Lower lobe of right lung (tissue), 2 donors: ENCODE data around the gene ABCC3. TPM values are rescaled to one million over a fixed set of nuclear protein-coding genes. Genes with fewer than 3 reads are reported as not detected.

Experiments used
- ATAC-seq, 2 donors: fragments of 200-7000 bp; cut with Tn5 transposase; one replicate each; pipeline ENCODE4 v1.9.1; 2020 to 2022; ENCODE audit warnings: mild to moderate bottlenecking in 2 of 2, moderate library complexity in 2 of 2
- DNase-seq: peaks from one replicate; pipeline ENCODE4 v3.0.0-alpha.2; 2020
- H3K27ac ChIP-seq: fragments of 200-600 bp; one replicate; pipeline ENCODE4 v1.8.0; 2022
- H3K27me3 ChIP-seq: fragments of 200-600 bp; one replicate; pipeline ENCODE4 v1.8.0; 2022; ENCODE audit warnings: low read depth
- H3K36me3 ChIP-seq: fragments of 200-600 bp; one replicate; pipeline ENCODE4 v1.8.0; 2022; ENCODE audit warnings: mild to moderate bottlenecking
- H3K4me1 ChIP-seq: fragments of 200-600 bp; one replicate; pipeline ENCODE4 v1.8.0; 2022
- H3K4me3 ChIP-seq: fragments of 200-600 bp; one replicate; pipeline ENCODE4 v1.8.0; 2022; ENCODE audit warnings: mild to moderate bottlenecking
- H3K9me3 ChIP-seq: fragments of 200-600 bp; one replicate; pipeline ENCODE4 v1.8.0; 2022
- intact Hi-C: fragments of 100-400 bp; cut with DNase I; formaldehyde crosslinking; loops from one replicate; pipeline ENCODE4 v1.11.0; 2022
- total RNA-seq: library from RNA; stranded (reverse); fragmentation: NEBNext Ultra II Directional; extraction: Animal tissue kit (Norgen Biotek cat#: 25700); gene quantifications from one replicate; pipeline ENCODE4 v1.2.1, GENCODE V29; 2021
- TF ChIP-seq, protein P1 (sequence below): fragments of 200-600 bp; IDR thresholded peaks from one replicate; pipeline ENCODE4 v1.8.0; 2022; ENCODE audit warnings: antibody characterized with exemption, mild to moderate bottlenecking
- donor health status: DM: no; HTN: yes; CAD: no; lungs with severe emphysema.

Gene ABCC3
- total RNA-seq, 1 donor from 2014 or later, result 41.7 TPM

DNA sequence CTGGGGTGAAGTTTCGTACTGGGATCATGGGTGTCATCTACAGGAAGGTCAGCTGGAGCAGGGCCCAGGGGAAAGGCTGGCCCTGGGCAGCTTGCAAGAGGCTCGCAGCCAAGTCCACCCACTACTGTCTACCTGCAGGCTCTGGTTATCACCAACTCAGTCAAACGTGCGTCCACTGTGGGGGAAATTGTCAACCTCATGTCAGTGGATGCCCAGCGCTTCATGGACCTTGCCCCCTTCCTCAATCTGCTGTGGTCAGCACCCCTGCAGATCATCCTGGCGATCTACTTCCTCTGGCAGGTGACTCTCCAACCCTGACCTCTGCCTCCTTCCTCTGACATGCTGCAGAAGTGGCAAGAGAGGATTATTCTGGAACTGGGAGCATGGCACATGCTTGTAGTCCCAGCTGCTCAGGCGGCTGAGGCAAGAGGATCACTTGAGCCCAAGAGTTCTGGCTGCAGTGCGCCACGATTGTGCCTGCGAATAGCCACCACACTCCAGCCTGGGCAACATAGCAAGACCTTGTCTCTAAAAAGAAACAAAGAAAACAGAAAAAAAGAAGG lies 29.2 kb downstream of the ABCC3 start:
- no peak overlapping the region for H3K4me3 ChIP-seq
- no peaks in the 10 kb centered on the region for H3K9me3 ChIP-seq
- no peaks in the 10 kb centered on the region for H3K27me3 ChIP-seq
- no peak overlapping the region for H3K27ac ChIP-seq
- ATAC-seq, result no peak
- no peaks in the 10 kb centered on the region for H3K36me3 ChIP-seq
- intact Hi-C loops, result no loop called here
- H3K4me1 ChIP-seq, result peaks cover 29% of the 10 kb centered on the region
- TF ChIP-seq, protein P1, sequence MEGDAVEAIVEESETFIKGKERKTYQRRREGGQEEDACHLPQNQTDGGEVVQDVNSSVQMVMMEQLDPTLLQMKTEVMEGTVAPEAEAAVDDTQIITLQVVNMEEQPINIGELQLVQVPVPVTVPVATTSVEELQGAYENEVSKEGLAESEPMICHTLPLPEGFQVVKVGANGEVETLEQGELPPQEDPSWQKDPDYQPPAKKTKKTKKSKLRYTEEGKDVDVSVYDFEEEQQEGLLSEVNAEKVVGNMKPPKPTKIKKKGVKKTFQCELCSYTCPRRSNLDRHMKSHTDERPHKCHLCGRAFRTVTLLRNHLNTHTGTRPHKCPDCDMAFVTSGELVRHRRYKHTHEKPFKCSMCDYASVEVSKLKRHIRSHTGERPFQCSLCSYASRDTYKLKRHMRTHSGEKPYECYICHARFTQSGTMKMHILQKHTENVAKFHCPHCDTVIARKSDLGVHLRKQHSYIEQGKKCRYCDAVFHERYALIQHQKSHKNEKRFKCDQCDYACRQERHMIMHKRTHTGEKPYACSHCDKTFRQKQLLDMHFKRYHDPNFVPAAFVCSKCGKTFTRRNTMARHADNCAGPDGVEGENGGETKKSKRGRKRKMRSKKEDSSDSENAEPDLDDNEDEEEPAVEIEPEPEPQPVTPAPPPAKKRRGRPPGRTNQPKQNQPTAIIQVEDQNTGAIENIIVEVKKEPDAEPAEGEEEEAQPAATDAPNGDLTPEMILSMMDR, result no peak
- DNase-seq, result no peak

DNA sequence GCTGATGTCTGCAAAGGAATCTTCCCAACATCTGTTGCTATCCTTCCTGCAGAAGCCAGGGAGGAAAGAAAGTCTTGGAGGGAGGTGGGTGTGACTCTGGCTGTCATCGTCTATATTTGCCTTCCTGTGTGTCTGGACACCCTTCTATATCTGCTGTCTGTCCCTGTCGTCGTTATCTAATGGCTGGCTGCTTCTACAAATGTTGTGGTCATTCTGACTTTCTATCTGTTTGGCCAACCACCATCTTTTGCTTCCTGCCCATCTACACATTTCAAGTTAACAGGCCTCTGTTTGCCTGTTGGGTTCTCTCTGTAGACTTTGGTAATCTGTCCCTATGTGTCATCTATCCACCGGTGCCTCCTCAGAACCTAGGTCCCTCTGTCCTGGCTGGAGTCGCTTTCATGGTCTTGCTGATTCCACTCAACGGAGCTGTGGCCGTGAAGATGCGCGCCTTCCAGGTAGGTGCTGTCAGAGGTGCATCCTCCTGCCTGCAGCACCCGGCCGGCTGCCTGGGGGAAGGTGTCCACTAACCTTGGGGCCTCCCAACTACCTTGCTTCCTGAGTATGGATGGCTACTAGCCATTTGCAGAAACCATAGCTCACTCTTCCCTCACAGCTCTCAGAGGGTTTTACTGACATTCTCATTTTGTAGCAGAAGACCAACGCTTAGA lies 30.2 kb downstream of the ABCC3 start:
- Histone ChIP-seq H3K4me1 (peaks cover 25% of the 10 kb centered on the region), H3K9me3 (no peaks in the 10 kb centered on the region), H3K36me3 (no peaks in the 10 kb centered on the region), H3K27me3 (no peaks in the 10 kb centered on the region), H3K4me3 (no peak overlapping the region), H3K27ac (no peak overlapping the region)
- TF ChIP-seq, protein P1, result no peak
- intact Hi-C loops, result no loop called here
- no peak for DNase-seq
- no peak for ATAC-seq

DNA sequence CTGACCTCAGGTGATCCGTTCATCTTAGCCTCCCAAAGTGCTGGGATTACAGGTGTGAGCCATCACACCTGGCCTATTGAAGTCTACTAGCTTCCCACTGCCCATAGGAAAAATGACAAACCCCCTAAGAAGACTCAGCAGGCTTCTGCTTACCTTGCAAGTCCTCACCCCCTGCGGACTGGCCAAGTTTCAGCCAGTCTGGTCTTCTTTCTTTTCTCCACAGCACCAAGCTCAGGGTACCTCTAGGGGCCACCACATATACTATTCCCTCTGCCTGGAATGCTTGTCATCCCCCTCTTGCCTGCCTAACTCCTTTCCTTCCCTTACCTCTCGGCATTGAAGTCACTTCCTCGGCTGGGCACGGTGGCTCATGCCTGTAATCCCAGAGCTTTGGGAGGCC lies 31.2 kb downstream of the ABCC3 start:
- Histone ChIP-seq H3K9me3 (no peaks in the 10 kb centered on the region), H3K27me3 (no peaks in the 10 kb centered on the region), H3K4me1 (peaks cover 19% of the 10 kb centered on the region), H3K27ac (no peak overlapping the region), H3K36me3 (no peaks in the 10 kb centered on the region), H3K4me3 (no peak overlapping the region)
- no peak for ATAC-seq
- TF ChIP-seq, protein P1, result no peak
- intact Hi-C loops, result no loop called here
- no peak for DNase-seq

DNA sequence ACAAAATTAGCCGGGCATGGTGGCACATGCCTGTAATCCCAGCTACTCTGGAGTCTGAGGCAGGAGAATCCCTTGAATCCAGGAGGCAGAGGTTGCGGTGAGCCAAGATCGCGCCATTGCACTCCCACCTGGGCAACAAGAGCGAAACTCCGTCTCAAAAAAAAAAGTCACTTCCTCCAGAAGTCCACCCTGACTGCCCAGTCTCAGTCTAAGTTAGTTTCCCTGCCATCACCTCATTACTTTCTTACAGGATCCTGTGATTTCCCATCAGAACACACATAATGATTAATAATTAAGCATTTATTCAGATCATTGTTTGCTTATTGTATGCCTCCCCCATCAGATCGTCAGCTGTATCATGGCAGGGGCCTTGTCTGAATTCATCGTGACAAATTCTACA lies 31.6 kb downstream of the ABCC3 start:
- no peak for DNase-seq
- no peaks in the 10 kb centered on the region for H3K27me3 ChIP-seq
- TF ChIP-seq, protein P1, result no peak
- no peak overlapping the region for H3K4me3 ChIP-seq
- H3K36me3 ChIP-seq, result no peaks in the 10 kb centered on the region
- peaks cover 19% of the 10 kb centered on the region for H3K4me1 ChIP-seq
- H3K9me3 ChIP-seq, result no peaks in the 10 kb centered on the region
- intact Hi-C loops, result no loop called here
- no peak for ATAC-seq
- no peak overlapping the region for H3K27ac ChIP-seq

DNA sequence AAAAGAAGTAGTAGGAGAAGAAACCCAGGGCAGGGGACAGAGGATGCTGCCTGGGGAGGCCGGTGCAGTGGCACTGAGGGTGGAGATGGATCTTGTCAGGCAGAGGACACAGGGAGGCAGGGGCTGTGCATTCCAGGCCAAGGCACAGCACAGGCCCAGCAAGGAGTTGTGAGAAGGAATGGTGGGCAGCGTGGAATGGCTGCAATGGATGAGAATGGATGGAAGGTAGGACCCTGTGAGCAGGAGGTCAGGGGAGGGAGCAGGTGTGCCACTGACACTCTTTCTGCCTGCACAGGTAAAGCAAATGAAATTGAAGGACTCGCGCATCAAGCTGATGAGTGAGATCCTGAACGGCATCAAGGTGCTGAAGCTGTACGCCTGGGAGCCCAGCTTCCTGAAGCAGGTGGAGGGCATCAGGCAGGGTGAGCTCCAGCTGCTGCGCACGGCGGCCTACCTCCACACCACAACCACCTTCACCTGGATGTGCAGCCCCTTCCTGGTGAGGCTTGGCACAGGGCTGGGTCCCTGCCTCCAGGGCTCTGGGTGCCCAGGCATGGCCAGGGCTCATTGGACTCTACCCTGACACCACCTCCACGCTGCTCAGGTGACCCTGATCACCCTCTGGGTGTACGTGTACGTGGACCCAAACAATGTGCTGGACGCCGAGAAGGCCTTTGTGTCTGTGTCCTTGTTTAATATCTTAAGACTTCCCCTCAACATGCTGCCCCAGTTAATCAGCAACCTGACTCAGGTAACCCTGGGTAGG lies 32.8 kb downstream of the ABCC3 start:
- intact Hi-C loops, result no loop called here
- ATAC-seq (no peak), DNase-seq (no peak)
- Histone ChIP-seq H3K36me3 (no peaks in the 10 kb centered on the region), H3K4me3 (no peak overlapping the region), H3K27ac (no peak overlapping the region), H3K4me1 (peaks cover 10% of the 10 kb centered on the region), H3K27me3 (no peaks in the 10 kb centered on the region), H3K9me3 (no peaks in the 10 kb centered on the region)
- TF ChIP-seq, protein P1, result no peak
